Heart left ventricle (tissue), 16 donors: ENCODE data around the gene CYP2U1. TPM values are rescaled to one million over a fixed set of nuclear protein-coding genes. Genes with fewer than 3 reads are reported as not detected.

Source experiments
- ATAC-seq, 4 donors: fragments of 200-7000 bp; cut with Tn5 transposase; one replicate each; pipeline ENCODE4 v1.9.1; 2020 to 2022; ENCODE audit warnings: moderate library complexity in 4 of 4, mild to moderate bottlenecking in 3 of 4, moderate number of reproducible peaks in 1 of 4
- DNase-seq, 5 donors: peaks; one replicate each; pipeline ENCODE4 v3.0.0-alpha.2; 2020
- H3K27ac ChIP-seq, 12 donors: fragments of 200-600 bp; sonication (generic) in 4 of 12; one replicate each; pipeline versions ENCODE4 v1.5.0 to v1.8.0; 2016 to 2022; ENCODE audit warnings: mild to moderate bottlenecking in 2 of 12
- H3K27me3 ChIP-seq, 9 donors: fragments of 200-600 bp; sonication (generic) in 2 of 9; one replicate each; pipeline versions ENCODE4 v1.5.1 to v1.8.0; 2016 to 2022; ENCODE audit warnings: mild to moderate bottlenecking in 3 of 9
- H3K36me3 ChIP-seq, 9 donors: fragments of 200-600 bp; sonication (generic) in 2 of 9; one replicate each; pipeline versions ENCODE4 v1.5.0 to v1.8.0; 2018 to 2022; ENCODE audit warnings: mild to moderate bottlenecking in 2 of 9
- H3K4me1 ChIP-seq, 12 donors: fragments of 200-600 bp; sonication (generic) in 4 of 12; one replicate each; pipeline versions ENCODE4 v1.5.0 to v1.8.0; 2016 to 2022; ENCODE audit warnings: mild to moderate bottlenecking in 3 of 12
- H3K4me3 ChIP-seq, 12 donors: fragments of 200-600 bp; sonication (generic) in 4 of 12; one replicate each; pipeline versions ENCODE4 v1.5.0 to v1.8.0; 2017 to 2022; ENCODE audit warnings: mild to moderate bottlenecking in 9 of 12, moderate library complexity in 4 of 12
- H3K9me3 ChIP-seq, 12 donors: fragments of 200-600 bp; sonication (generic) in 4 of 12; one replicate each; pipeline versions ENCODE4 v1.5.0 to v1.8.0; 2016 to 2022; ENCODE audit warnings: mild to moderate bottlenecking in 1 of 12
- POLR2A ChIP-seq, 2 donors: fragments of 450-650 bp; IDR thresholded peaks; one replicate each; pipeline ENCODE4 v1.6.1; 2017; ENCODE audit warnings: antibody characterized with exemption in 2 of 2, mild to moderate bottlenecking in 2 of 2, moderate library complexity in 2 of 2
- WGBS, 4 donors: extraction: QIAGEN DNeasy Blood & Tissue Kit in 2 of 4; methylation state at CpG; one replicate each; pipeline versions ENCODE4 v1.1.5 to v1.1.7; 2013 to 2018; 5-methylcytosine and 5-hydroxymethylcytosine counted together
- intact Hi-C, 10 donors: fragments of 100-400 bp; cut with DNase I; formaldehyde crosslinking; loops; one replicate each; pipeline versions ENCODE4 v1.11.1 to v1.14.2; 2022
- long read RNA-seq, 3 donors: library from polyadenylated mRNA; unstranded; transcript quantifications; one replicate each; pipeline ENCODE4 v2.0.0, GENCODE V29; 2020 to 2021
- polyA plus RNA-seq, 2 donors: library from polyadenylated mRNA; stranded (reverse); fragments of 200-250 nt; gene quantifications; one replicate each; pipeline ENCODE4 v1.2.3, GENCODE V29; 2013
- total RNA-seq, 9 donors: library from RNA; depleted of rRNA in 2 of 9; stranded (reverse); fragments of >200 nt in 2 of 9; fragmentation: NEBNext Ultra II Directional in 3 of 9; extraction: Animal tissue kit (Norgen Biotek cat#: 25700) in 3 of 9; gene quantifications; one replicate each; pipeline versions ENCODE4 v1.1.0 to v1.2.4, GENCODE V29; 2016 to 2023
- TF ChIP-seq, protein P1 (sequence below), 12 donors: fragments of 200-600 bp; sonication (generic) in 4 of 12; IDR thresholded peaks; one replicate each; pipeline versions ENCODE4 v1.5.0 to v1.8.0; 2018 to 2022; ENCODE audit warnings: antibody characterized with exemption in 12 of 12, mild to moderate bottlenecking in 5 of 12
- donor health status: ischemic (EF 13 %, LVEDD 7.1; RV severe dilation, severe dysfunction).
- donor health status: healthy with polysubstance abuse.
- donor health status: DM: no; HTN: yes; CAD: no.
- donor health status: DM: no; HTN: no; CAD: no.
- donor health status: ischemic (EF 25% LVEDD 6.9; RV normal size, moderate dysfunction).
- donor health status: ischemic (EF 25% LVEDD 5.7; RV mildly dilated, moderate dysfunction).
- donor health status: healthy.
- donor health status: DM: yes; HTN: yes; CAD: no.
- donor health status: ischemic (EF 35%, LVEDD 5.7; RV mildly dilated, moderate dysfunction).
- donor health status: nonischemic (EF 11% LVEDD 7.7; RV severe dilation, severe dysfunction).
- donor health status: DM: yes; HTN: yes; CAD: no.
- donor health status: PGD.
- donor health status: ischemic (EF 29% LVEDD 5.4; RV normal size, mild dysfunction).
- donor health status: nonischemic (EF 23%, LVEDD 6.1; RV moderate dilation, normal function).

The CYP2U1 gene
- total RNA-seq = 10 to 100 TPM in 1 of 9 donors, 1 to 10 TPM in 8; 5.5 to 11.8 (median 6.9) TPM
- polyA plus RNA-seq = 1 to 10 TPM; 3.7 to 5.8 TPM
- long read RNA-seq, donor 1, full-length matches to known transcripts = 5 of 10 reads
- long read RNA-seq, donor 1, partial matches to known transcripts = 0 of 10 reads
- long read RNA-seq, donor 1, other reads (novel, unspliced or antisense) = 5 of 10 reads
- long read RNA-seq, donor 2, partial matches to known transcripts = 1 of 2 reads
- long read RNA-seq, donor 2, other reads (novel, unspliced or antisense) = 1 of 2 reads
- long read RNA-seq, donor 3, full-length matches to known transcripts = 10 of 17 reads
- long read RNA-seq, donor 3, partial matches to known transcripts = 1 of 17 reads
- long read RNA-seq, donor 3, other reads (novel, unspliced or antisense) = 6 of 17 reads

DNA sequence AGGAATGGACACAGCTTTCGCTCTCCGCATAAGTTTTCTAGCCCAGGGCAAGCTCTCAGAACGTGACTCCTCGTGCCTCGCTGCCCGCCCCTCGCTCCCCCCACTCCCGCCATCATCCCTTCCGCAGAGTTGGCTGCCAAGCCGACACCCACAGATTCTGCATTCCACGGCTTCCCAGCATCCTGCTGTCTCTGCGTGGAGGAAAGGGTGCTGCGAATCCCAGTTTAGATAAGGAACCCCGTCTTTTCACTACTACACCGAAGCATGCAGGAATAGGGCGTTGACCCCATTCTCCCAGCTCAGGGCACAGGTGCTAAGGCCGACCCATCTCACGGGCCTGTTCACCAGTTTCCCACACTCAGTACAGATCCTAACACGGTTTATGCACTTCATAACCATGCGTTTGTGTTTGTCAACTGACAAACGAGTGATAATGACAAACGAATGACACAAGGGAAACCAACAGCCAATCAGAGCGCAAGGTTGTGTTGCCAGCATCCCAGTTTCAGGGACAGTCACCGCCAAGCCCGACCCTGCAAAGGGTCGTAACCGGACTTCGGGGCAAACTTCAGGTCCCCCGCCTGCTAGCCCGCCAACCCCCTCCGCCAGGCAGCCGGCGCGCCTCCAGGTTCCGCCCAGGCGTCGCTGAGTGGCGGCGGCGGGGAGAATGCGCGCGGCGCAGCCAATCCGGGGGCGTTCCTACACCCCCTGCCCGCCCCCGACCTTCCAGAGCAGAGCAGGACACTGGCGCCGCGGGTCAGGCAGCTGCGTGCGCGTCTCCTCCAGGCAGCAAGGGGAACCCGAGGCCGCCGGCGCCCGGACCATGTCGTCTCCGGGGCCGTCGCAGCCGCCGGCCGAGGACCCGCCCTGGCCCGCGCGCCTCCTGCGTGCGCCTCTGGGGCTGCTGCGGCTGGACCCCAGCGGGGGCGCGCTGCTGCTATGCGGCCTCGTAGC, at the start of gene CYP2U1:
Gene CYP2U1, plus strand, starts transcription at position 729 of the 954 bp plus-strand sequence. Its CDS starts 95 bp downstream, at position 824.
- TF ChIP-seq, protein P1, sequence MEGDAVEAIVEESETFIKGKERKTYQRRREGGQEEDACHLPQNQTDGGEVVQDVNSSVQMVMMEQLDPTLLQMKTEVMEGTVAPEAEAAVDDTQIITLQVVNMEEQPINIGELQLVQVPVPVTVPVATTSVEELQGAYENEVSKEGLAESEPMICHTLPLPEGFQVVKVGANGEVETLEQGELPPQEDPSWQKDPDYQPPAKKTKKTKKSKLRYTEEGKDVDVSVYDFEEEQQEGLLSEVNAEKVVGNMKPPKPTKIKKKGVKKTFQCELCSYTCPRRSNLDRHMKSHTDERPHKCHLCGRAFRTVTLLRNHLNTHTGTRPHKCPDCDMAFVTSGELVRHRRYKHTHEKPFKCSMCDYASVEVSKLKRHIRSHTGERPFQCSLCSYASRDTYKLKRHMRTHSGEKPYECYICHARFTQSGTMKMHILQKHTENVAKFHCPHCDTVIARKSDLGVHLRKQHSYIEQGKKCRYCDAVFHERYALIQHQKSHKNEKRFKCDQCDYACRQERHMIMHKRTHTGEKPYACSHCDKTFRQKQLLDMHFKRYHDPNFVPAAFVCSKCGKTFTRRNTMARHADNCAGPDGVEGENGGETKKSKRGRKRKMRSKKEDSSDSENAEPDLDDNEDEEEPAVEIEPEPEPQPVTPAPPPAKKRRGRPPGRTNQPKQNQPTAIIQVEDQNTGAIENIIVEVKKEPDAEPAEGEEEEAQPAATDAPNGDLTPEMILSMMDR (IDR thresholded peaks at IDR 0.05) = peak in 8 of 12 donors; percentile 11 to 44 (median 26)
- TF ChIP-seq POLR2A (IDR thresholded peaks at IDR 0.05) = peak; percentile 54 to 79
- no peaks in the 10 kb centered on the region for H3K27me3 ChIP-seq
- intact Hi-C loops = loop anchor here in 8 of 10 donors (1.0 to 10.0 kb wide), 6 partner anchors 54 to 66 kb away; partner anchors contain the start of gene HADH (in 7 of the 8)
- no peaks in the 10 kb centered on the region for H3K9me3 ChIP-seq
- peak; percentile 91 to 94 (median 91) for DNase-seq
- peaks cover 0 to 3% (median 0%) of the 10 kb centered on the region in 9 donors for H3K36me3 ChIP-seq
- H3K27ac ChIP-seq = peak within 1 kb of the TSS; percentile 57 to 91 (median 82)
- peaks cover 0 to 34% (median 11%) of the 10 kb centered on the region in 12 donors for H3K4me1 ChIP-seq
- ATAC-seq = peak; percentile 96 to 99 (median 98)
- peak within 1 kb of the TSS; percentile 56 to 95 (median 79) for H3K4me3 ChIP-seq
- 1% methylated on average over 37 to 78 of the region's 78 CpGs for WGBS, 4 donors

DNA sequence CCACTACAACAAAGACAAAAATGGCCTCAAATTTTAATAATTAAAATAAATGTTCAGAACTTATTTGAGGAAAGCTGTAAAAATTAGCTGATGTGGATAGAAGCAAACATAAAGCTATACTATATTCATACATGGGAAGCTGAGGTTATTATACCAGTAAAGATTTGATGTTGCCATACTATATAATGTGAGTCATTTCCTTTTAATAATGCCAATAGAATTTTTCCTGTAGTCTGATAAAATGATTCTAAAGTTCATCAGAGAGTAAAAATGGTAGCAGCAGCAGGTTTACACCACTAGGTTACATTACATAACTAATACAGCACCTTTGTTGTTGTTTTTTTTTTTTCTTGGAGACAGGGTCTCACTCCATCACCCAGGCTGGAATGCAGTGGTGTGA, 45.5 kb upstream of the CYP2U1 start:
- peaks cover 0 to 3% (median 0%) of the 10 kb centered on the region in 9 donors for H3K36me3 ChIP-seq
- no peak for TF ChIP-seq POLR2A (IDR thresholded peaks at IDR 0.05)
- TF ChIP-seq, protein P1 (IDR thresholded peaks at IDR 0.05) = no peak
- H3K4me1 ChIP-seq = no peaks in the 10 kb centered on the region
- no peak overlapping the region for H3K4me3 ChIP-seq
- DNase-seq = no peak
- no peak overlapping the region for H3K27ac ChIP-seq
- peaks cover 0 to 23% (median 8%) of the 10 kb centered on the region in 12 donors for H3K9me3 ChIP-seq
- no peak for ATAC-seq
- no peaks in the 10 kb centered on the region for H3K27me3 ChIP-seq
- intact Hi-C loops = no loop called here

DNA sequence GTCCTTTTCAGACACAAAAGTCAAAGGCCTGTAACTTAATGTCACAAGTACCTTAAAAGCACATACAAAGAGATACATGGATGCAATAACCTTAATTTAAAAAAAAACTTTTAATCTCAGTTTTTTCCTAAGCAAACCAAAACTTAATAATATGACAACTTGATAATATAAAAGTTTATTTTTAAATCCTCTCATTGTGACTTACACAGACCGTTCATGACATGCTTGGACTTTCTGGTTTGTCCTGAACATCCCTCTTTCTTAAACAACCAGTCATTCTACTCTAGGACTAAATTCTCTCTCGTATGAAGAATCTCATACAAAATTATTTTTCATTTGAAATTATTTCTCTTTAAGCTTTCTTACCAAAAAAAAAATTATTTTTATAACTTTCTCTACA, 43.1 kb upstream of the CYP2U1 start:
- Histone ChIP-seq H3K9me3 (peaks cover 0 to 23% (median 8%) of the 10 kb centered on the region in 12 donors), H3K27me3 (no peaks in the 10 kb centered on the region), H3K36me3 (peaks cover 0 to 3% (median 0%) of the 10 kb centered on the region in 9 donors), H3K4me1 (peaks cover 0 to 3% (median 0%) of the 10 kb centered on the region in 12 donors), H3K27ac (no peak overlapping the region), H3K4me3 (no peak overlapping the region)
- DNase-seq (no peak), ATAC-seq (no peak)
- 37 to 55% (median 47%) methylated on average over 2 of the region's 2 CpGs for WGBS, 4 donors
- TF ChIP-seq, protein P1 (IDR thresholded peaks at IDR 0.05) = no peak
- no peak for TF ChIP-seq POLR2A (IDR thresholded peaks at IDR 0.05)
- intact Hi-C loops = no loop called here
